Spleen (tissue), 7 donors: ENCODE data around the gene STRBP.

Experiments used
- POLR2A ChIP-seq, 3 donors: fragments of 450-650 bp; IDR thresholded peaks; one replicate each; pipeline ENCODE4 v1.5.1; 2017; ENCODE audit warnings: antibody characterized with exemption in 3 of 3, mild to moderate bottlenecking in 1 of 3
- POLR2AphosphoS5 ChIP-seq, 3 donors: sonication (generic); formaldehyde crosslinking; IDR thresholded peaks; one replicate each; pipeline ENCODE4 v1.5.1; 2017; ENCODE audit warnings: antibody characterized with exemption in 3 of 3
- TF ChIP-seq, protein P1 (sequence below), 11 experiments: fragments of 200-600 bp in 7 of 11; fragments of 450-650 bp in 4 of 11; sonication (generic) in 4 of 11; IDR thresholded peaks in 8 of 11; conservative IDR thresholded peaks in 3 of 11; 1 replicate in 7 of 11; 2 replicates in 4 of 11; pipeline versions ENCODE4 v1.4.0 to v1.8.0; 2016 to 2021; ENCODE audit warnings: antibody characterized with exemption in 11 of 11, inconsistent platforms in 4 of 11, mild to moderate bottlenecking in 1 of 11
- donor health status: DM: no; HTN: no; CAD: no; lungs with moderate emphysema.
- donor health status: DM: no; HTN: no; CAD: no.
- donor health status: DM: no; HTN: no; CAD: no.

DNA sequence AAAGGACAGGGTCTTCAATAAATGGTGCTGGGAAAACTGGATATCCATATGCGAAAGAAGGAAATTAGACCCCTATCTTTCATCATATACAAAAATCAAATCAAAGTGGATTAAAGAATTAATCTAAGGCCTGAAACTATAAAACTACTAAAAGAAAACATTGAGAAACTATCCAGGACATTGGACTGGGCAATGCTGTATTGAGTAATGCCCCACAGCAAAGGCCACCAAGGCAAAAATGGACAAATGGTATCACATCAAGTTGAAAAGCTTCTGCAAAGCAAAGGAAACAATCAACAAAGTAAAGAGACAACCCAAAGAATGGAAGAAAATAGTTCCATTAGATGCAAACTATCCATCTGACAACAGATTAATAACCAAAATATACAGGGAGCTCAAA, 72.3 kb downstream of the STRBP start:
- TF ChIP-seq POLR2AphosphoS5 (IDR thresholded peaks at IDR 0.05) (no peak), POLR2A (IDR thresholded peaks at IDR 0.05) (no peak)
- TF ChIP-seq, protein P1, sequence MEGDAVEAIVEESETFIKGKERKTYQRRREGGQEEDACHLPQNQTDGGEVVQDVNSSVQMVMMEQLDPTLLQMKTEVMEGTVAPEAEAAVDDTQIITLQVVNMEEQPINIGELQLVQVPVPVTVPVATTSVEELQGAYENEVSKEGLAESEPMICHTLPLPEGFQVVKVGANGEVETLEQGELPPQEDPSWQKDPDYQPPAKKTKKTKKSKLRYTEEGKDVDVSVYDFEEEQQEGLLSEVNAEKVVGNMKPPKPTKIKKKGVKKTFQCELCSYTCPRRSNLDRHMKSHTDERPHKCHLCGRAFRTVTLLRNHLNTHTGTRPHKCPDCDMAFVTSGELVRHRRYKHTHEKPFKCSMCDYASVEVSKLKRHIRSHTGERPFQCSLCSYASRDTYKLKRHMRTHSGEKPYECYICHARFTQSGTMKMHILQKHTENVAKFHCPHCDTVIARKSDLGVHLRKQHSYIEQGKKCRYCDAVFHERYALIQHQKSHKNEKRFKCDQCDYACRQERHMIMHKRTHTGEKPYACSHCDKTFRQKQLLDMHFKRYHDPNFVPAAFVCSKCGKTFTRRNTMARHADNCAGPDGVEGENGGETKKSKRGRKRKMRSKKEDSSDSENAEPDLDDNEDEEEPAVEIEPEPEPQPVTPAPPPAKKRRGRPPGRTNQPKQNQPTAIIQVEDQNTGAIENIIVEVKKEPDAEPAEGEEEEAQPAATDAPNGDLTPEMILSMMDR (IDR thresholded peaks at IDR 0.05 in 8 of 11, conservative IDR thresholded peaks at IDR 0.05 in 3 of 11) = no peak
